B cell (primary cell): ENCODE measurements around the gene PAH.

Experiments
- CTCF ChIP-seq: fragments of 200-600 bp; IDR thresholded peaks from one replicate; pipeline ENCODE4 v1.8.0; 2022; ENCODE audit warnings: antibody characterized with exemption, mild to moderate bottlenecking
- EZH2 ChIP-seq: IDR thresholded peaks from 2 replicates; pipeline ENCODE4 v1.6.1; 2012; ENCODE audit warnings: borderline replicate concordance, low read depth, mild to moderate bottlenecking, moderate library complexity, low read length; ENCODE audit not compliant: insufficient read depth, poor library complexity, severe bottlenecking

GRCh38 chr12:102905229-102905628 lies 11.8 kb downstream of the PAH start:
- TF ChIP-seq EZH2 (no peak), CTCF (no peak)
